HepG2 (cell line): ENCODE results near the gene TPST1. TPM values are rescaled to one million over a fixed set of nuclear protein-coding genes. Genes with fewer than 3 reads are reported as not detected.

Source experiments
- ATAC-seq: fragments of 200-7000 bp; cut with Tn5 transposase; 3 replicates; pipeline ENCODE4 v1.9.1; 2020; ENCODE audit warnings: mild to moderate bottlenecking, moderate library complexity
- BruUV-seq: library from RNA; stranded (reverse); fragments of 400-500 nt; replicated peaks from 2 replicates; lab custom pipeline; 2021; lab: Mats Ljungman, UMichigan
- CTCF ChIA-PET: fragments of 300-600 bp; formaldehyde crosslinking; extraction: SDS; loops from one replicate; lab custom pipeline; 2021; ENCODE audit warnings: low total read pairs, inconsistent platforms, low intra/inter-chr PET ratio; lab: Yijun Ruan, JAX
- POLR2A ChIA-PET: fragments of 350-600 bp; sonication (Branson Sonifier 250); formaldehyde crosslinking; loops from one replicate; lab custom pipeline; 2020; ENCODE audit warnings: antibody characterized with exemption, inconsistent platforms; lab: Yijun Ruan, JAX
- DNase-seq: peaks from one replicate; pipeline ENCODE4 v3.0.0-alpha.2; 2015; ENCODE audit warnings: low spot score
- FAIRE-seq: peaks from 3 replicates; lab custom pipeline; 2011; peaks lifted over from hg19 to GRCh38; lab: Jason Lieb, UNC
- H2AFZ ChIP-seq: one replicate; pipeline ENCODE4 v1.6.1; 2011; ENCODE audit warnings: low read length, inconsistent platforms
- H3K27ac ChIP-seq: fragments of 300-600 bp; 3 replicates; pipeline ENCODE4 v1.8.0; 2011; ENCODE audit warnings: mixed run types, mild to moderate bottlenecking, mixed read lengths, low read length, inconsistent platforms; ENCODE audit not compliant: insufficient read depth; ENCODE audit errors: extremely low read length
- H3K27me3 ChIP-seq, 2 experiments: fragments of 200-600 bp in 1 of 2; 2 replicates in 1 of 2; 3 replicates in 1 of 2; pipeline versions ENCODE4 v1.6.0 to v1.8.0; 2011; ENCODE audit warnings: low read length in 2 of 2, mild to moderate bottlenecking in 2 of 2, moderate library complexity in 2 of 2, inconsistent platforms in 1 of 2; ENCODE audit not compliant: insufficient read depth in 2 of 2, control insufficient read depth in 1 of 2
- H3K36me3 ChIP-seq, 2 experiments: fragments of 200-600 bp in 1 of 2; replicated peaks in 1 of 2; 2 replicates in 1 of 2; 3 replicates in 1 of 2; pipeline versions ENCODE4 v1.5.1 to v1.8.0; 2011; ENCODE audit warnings: low read length in 2 of 2, inconsistent platforms in 1 of 2; ENCODE audit not compliant: insufficient read depth in 2 of 2, control insufficient read depth in 1 of 2
- H3K4me1 ChIP-seq: 2 replicates; pipeline ENCODE4 v1.5.1; 2012; ENCODE audit warnings: low read length, inconsistent platforms; ENCODE audit not compliant: insufficient read depth
- H3K4me2 ChIP-seq: 2 replicates; pipeline ENCODE4 v1.6.0; 2011; ENCODE audit warnings: low read depth, low read length, inconsistent platforms
- H3K4me3 ChIP-seq, 3 experiments: fragments of 200-600 bp in 1 of 3; sonication (generic), shearing (Covaris generic) in 1 of 3; replicated peaks in 1 of 3; 2 replicates each; pipeline ENCODE4 v1.5.1; 2011 to 2016; ENCODE audit warnings: low read length in 3 of 3, inconsistent platforms in 2 of 3, low read depth in 2 of 3, mild to moderate bottlenecking in 2 of 3, control low read depth in 1 of 3, mixed read lengths in 1 of 3; ENCODE audit not compliant: insufficient read depth in 1 of 3
- H3K79me2 ChIP-seq: one replicate; pipeline ENCODE4 v1.6.1; 2011; ENCODE audit warnings: low read length, inconsistent platforms; ENCODE audit not compliant: insufficient read depth
- H3K9ac ChIP-seq: 2 replicates; pipeline ENCODE4 v1.6.0; 2011; ENCODE audit warnings: mild to moderate bottlenecking, low read depth, low read length, inconsistent platforms; ENCODE audit not compliant: insufficient read depth
- H3K9me3 ChIP-seq: 2 replicates; pipeline ENCODE4 v1.5.1; 2012; ENCODE audit warnings: mild to moderate bottlenecking, low read length
- H4K20me1 ChIP-seq: 2 replicates; pipeline ENCODE4 v1.6.0; 2011; ENCODE audit warnings: inconsistent platforms, mild to moderate bottlenecking, low read length, moderate library complexity; ENCODE audit not compliant: insufficient read depth
- BCL3 ChIP-seq: sonication (generic); formaldehyde crosslinking; IDR thresholded peaks from 2 replicates; pipeline ENCODE4 v1.5.1; 2020; ENCODE audit warnings: mild to moderate bottlenecking, missing genetic modification reagents, moderate library complexity
- BRCA1 ChIP-seq: sonication (generic); formaldehyde crosslinking; IDR thresholded peaks from 2 replicates; pipeline ENCODE4 v1.4.0; 2020; ENCODE audit warnings: missing genetic modification reagents
- CBX1 ChIP-seq: IDR thresholded peaks from one replicate; pipeline ENCODE4 v1.6.1; 2016; ENCODE audit warnings: antibody characterized with exemption, low read depth
- EP300 ChIP-seq, 3 experiments: sonication (generic) in 1 of 3; formaldehyde crosslinking in 1 of 3; IDR thresholded peaks; 2 replicates each; pipeline versions ENCODE4 v1.5.1 to v1.6.1; 2011 to 2020; ENCODE audit warnings: low read depth in 2 of 3, low read length in 2 of 3, borderline replicate concordance in 1 of 3, improper control_type of control experiment in 1 of 3, mild to moderate bottlenecking in 1 of 3, missing genetic modification reagents in 1 of 3, moderate library complexity in 1 of 3
- ZNF235 ChIP-seq: sonication (generic); formaldehyde crosslinking; IDR thresholded peaks from 2 replicates; pipeline ENCODE4 v1.8.1; 2023; ENCODE audit warnings: mild to moderate bottlenecking, missing genetic modification reagents, borderline replicate concordance
- ZNF724P ChIP-seq: sonication (generic); formaldehyde crosslinking; IDR thresholded peaks from 2 replicates; pipeline ENCODE4 v1.8.0; 2022; ENCODE audit warnings: missing genetic modification reagents, borderline replicate concordance
- WGBS: methylation state at CpG from one replicate; pipeline ENCODE4 v1.1.6; 2017; ENCODE audit warnings: low lambda C conversion rate; 5-methylcytosine and 5-hydroxymethylcytosine counted together
- in situ Hi-C: cut with HindIII; loops from 2 replicates; pipeline ENCODE4 v1.10.0; 2017; ENCODE audit warnings: low pct_unique_long_range_greater_than_20kb; ENCODE audit not compliant: extremely low pct_ligation_motif_present
- intact Hi-C: fragments of 100-400 bp; cut with micrococcal nuclease; formaldehyde crosslinking; loops from one replicate; pipeline ENCODE4 v1.10.0; 2022; ENCODE audit not compliant: unreplicated experiment
- polyA plus RNA-seq, 8 experiments: library from polyadenylated mRNA; depleted of rRNA in 3 of 8; stranded (reverse) in 7 of 8; unstranded in 1 of 8; fragments of >200 nt; fragmentation: Illumina TruSeq in 4 of 8; extraction: Trizol in 4 of 8; gene quantifications; 2 replicates each; pipeline versions ENCODE4 v1.2.1 to v1.2.3, GENCODE V29; 2011 to 2016; ENCODE audit warnings: low read depth in 4 of 8, missing spikeins in 1 of 8, mixed read lengths in 1 of 8; ENCODE audit not compliant: insufficient read depth in 1 of 8
- total RNA-seq, 5 experiments: library from RNA; depleted of rRNA; stranded (reverse); fragments of >200 nt; fragmentation: Illumina TruSeq; extraction: Trizol; gene quantifications; 2 replicates each; pipeline ENCODE4 v1.2.3, GENCODE V29; 2016; ENCODE audit warnings: low read depth in 1 of 5
- TF ChIP-seq, protein P1 (sequence below), 2 experiments: fragments of 450-650 bp in 1 of 2; sonication (generic) in 1 of 2; formaldehyde crosslinking; IDR thresholded peaks; 2 replicates each; pipeline versions ENCODE4 v1.5.0 to v1.8.0; 2020 to 2022; ENCODE audit warnings: mild to moderate bottlenecking in 1 of 2, missing genetic modification reagents in 1 of 2

The TPST1 gene
- total and polyA plus RNA-seq, 2 of the 13 experiments (the other 11 are each of a cell fraction or from before 2014, with no cell fraction given) = 24.3 to 34.1 TPM

DNA sequence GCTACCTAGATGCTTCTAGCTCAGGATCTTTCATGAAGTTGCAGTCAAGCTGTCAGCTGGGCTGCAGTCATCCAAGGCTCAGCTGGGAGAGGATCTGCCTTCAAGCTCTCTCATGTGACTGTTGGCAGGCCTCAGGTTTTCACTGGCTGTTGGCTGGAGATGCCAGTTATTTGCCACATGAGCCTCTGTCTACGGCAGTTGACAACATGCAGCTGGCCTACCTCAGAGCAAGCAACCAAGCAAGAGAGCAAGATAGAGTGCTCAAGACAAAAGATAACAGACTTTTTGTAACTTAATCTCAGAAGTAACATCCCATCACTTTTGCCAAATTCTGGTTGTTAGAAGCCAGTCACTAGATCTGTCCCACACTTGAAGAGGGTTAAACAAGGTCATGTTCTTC lies 125.8 kb downstream of the TPST1 start:
- 80% methylated on average over 1 of the region's 1 CpG for WGBS
- ChIA-PET CTCF (no interaction called here), POLR2A (no interaction called here)
- Histone ChIP-seq H3K36me3 (no peaks in the 10 kb centered on the region), H3K4me2 (no peak overlapping the region), H2AFZ (no peak overlapping the region), H4K20me1 (no peaks in the 10 kb centered on the region), H3K4me3 (no peak overlapping the region), H3K27ac (no peak overlapping the region), H3K27me3 (no peaks in the 10 kb centered on the region), H3K9ac (no peak overlapping the region), H3K9me3 (no peaks in the 10 kb centered on the region; the same call in 1 of the 2 replicates), H3K79me2 (no peaks in the 10 kb centered on the region), H3K4me1 (peaks cover 36% of the 10 kb centered on the region)
- no peak for FAIRE-seq
- no TSS peak for BruUV-seq
- no peak for ATAC-seq
- TF ChIP-seq EP300 (IDR thresholded peaks at IDR 0.05; ENCODE audit: low read depth in 2 of 2, low read length in 2 of 2) = no peak
- TF ChIP-seq EP300 (CRISPR knock-in tag; IDR thresholded peaks at IDR 0.05; ENCODE audit: borderline replicate concordance) = no peak
- no peak for TF ChIP-seq CBX1
- TF ChIP-seq, protein P1, sequence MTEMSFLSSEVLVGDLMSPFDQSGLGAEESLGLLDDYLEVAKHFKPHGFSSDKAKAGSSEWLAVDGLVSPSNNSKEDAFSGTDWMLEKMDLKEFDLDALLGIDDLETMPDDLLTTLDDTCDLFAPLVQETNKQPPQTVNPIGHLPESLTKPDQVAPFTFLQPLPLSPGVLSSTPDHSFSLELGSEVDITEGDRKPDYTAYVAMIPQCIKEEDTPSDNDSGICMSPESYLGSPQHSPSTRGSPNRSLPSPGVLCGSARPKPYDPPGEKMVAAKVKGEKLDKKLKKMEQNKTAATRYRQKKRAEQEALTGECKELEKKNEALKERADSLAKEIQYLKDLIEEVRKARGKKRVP (CRISPR knock-in tag; IDR thresholded peaks at IDR 0.05) = no peak
- TF ChIP-seq BCL3 (CRISPR knock-in tag) = no peak
- no peak for TF ChIP-seq ZNF724P
- no peak for TF ChIP-seq BRCA1 (CRISPR knock-in tag)
- no peak for TF ChIP-seq ZNF235
- intact Hi-C loops (no loop called here), in situ Hi-C loops (no loop called here)
- no peak for DNase-seq
